ENCODE results near the gene ULBP3. TPM values are rescaled to one million over a fixed set of nuclear protein-coding genes. Genes with fewer than 3 reads are reported as not detected.

The ULBP3 gene
- total RNA-seq, 1 experiment from 2014 or later, result 4.0 TPM

- H3K9me3 Mint-ChIP-seq, result no peaks in the 10 kb centered on the region
- H3K27me3 Mint-ChIP-seq (ENCODE audit: low read depth), result peaks cover 71% of the 10 kb centered on the region
- no peaks in the 10 kb centered on the region for H3K36me3 Mint-ChIP-seq
- H3K4me1 Mint-ChIP-seq, result peaks cover 10% of the 10 kb centered on the region
- no peak overlapping the region for H3K27ac Mint-ChIP-seq
- DNase-seq (ENCODE audit: low spot score) (no peak), ATAC-seq (no peak)
- TF ChIP-seq, protein P1, sequence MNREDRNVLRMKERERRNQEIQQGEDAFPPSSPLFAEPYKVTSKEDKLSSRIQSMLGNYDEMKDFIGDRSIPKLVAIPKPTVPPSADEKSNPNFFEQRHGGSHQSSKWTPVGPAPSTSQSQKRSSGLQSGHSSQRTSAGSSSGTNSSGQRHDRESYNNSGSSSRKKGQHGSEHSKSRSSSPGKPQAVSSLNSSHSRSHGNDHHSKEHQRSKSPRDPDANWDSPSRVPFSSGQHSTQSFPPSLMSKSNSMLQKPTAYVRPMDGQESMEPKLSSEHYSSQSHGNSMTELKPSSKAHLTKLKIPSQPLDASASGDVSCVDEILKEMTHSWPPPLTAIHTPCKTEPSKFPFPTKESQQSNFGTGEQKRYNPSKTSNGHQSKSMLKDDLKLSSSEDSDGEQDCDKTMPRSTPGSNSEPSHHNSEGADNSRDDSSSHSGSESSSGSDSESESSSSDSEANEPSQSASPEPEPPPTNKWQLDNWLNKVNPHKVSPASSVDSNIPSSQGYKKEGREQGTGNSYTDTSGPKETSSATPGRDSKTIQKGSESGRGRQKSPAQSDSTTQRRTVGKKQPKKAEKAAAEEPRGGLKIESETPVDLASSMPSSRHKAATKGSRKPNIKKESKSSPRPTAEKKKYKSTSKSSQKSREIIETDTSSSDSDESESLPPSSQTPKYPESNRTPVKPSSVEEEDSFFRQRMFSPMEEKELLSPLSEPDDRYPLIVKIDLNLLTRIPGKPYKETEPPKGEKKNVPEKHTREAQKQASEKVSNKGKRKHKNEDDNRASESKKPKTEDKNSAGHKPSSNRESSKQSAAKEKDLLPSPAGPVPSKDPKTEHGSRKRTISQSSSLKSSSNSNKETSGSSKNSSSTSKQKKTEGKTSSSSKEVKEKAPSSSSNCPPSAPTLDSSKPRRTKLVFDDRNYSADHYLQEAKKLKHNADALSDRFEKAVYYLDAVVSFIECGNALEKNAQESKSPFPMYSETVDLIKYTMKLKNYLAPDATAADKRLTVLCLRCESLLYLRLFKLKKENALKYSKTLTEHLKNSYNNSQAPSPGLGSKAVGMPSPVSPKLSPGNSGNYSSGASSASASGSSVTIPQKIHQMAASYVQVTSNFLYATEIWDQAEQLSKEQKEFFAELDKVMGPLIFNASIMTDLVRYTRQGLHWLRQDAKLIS (CRISPR knock-in tag; IDR thresholded peaks at IDR 0.05; ENCODE audit: borderline replicate concordance), result no peak
- no peak for TF ChIP-seq ZNF532 (CRISPR knock-in tag; IDR thresholded peaks at IDR 0.05; ENCODE audit: borderline replicate concordance)
- no peak for TF ChIP-seq ZNF396 (CRISPR knock-in tag; IDR thresholded peaks at IDR 0.05; ENCODE audit: borderline replicate concordance)
- TF ChIP-seq, protein P2, sequence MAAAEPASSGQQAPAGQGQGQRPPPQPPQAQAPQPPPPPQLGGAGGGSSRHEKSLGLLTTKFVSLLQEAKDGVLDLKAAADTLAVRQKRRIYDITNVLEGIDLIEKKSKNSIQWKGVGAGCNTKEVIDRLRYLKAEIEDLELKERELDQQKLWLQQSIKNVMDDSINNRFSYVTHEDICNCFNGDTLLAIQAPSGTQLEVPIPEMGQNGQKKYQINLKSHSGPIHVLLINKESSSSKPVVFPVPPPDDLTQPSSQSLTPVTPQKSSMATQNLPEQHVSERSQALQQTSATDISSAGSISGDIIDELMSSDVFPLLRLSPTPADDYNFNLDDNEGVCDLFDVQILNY (CRISPR knock-in tag; IDR thresholded peaks at IDR 0.05), result no peak
- no peak for TF ChIP-seq NFE2L1 (CRISPR knock-in tag; IDR thresholded peaks at IDR 0.05)
- no peak for TF ChIP-seq GRHL2 (CRISPR knock-in tag; IDR thresholded peaks at IDR 0.05; ENCODE audit: insufficient replicate concordance, severe bottlenecking)
- TF ChIP-seq ESRRA (CRISPR knock-in tag; IDR thresholded peaks at IDR 0.05; ENCODE audit: borderline replicate concordance), result no peak
- TF ChIP-seq, protein P3, sequence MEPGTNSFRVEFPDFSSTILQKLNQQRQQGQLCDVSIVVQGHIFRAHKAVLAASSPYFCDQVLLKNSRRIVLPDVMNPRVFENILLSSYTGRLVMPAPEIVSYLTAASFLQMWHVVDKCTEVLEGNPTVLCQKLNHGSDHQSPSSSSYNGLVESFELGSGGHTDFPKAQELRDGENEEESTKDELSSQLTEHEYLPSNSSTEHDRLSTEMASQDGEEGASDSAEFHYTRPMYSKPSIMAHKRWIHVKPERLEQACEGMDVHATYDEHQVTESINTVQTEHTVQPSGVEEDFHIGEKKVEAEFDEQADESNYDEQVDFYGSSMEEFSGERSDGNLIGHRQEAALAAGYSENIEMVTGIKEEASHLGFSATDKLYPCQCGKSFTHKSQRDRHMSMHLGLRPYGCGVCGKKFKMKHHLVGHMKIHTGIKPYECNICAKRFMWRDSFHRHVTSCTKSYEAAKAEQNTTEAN (CRISPR knock-in tag; IDR thresholded peaks at IDR 0.05), result no peak
- TF ChIP-seq, protein P4, sequence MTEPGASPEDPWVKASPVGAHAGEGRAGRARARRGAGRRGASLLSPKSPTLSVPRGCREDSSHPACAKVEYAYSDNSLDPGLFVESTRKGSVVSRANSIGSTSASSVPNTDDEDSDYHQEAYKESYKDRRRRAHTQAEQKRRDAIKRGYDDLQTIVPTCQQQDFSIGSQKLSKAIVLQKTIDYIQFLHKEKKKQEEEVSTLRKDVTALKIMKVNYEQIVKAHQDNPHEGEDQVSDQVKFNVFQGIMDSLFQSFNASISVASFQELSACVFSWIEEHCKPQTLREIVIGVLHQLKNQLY (CRISPR knock-in tag; IDR thresholded peaks at IDR 0.05), result no peak
- H3K4me3 Mint-ChIP-seq, result no peak overlapping the region
- CTCF ChIA-PET, result interaction anchor here (0.5 kb wide), 1 partner anchor 30 kb away, joined by 5 read pairs; no protein-coding TSS in a partner anchor
- POLR2A ChIA-PET, result no interaction called here
Measured at GRCh38 chr6:150030611-150031010, 38.3 kb downstream of the ULBP3 start.

- no peak for DNase-seq (ENCODE audit: low spot score)
- ChIA-PET CTCF (no interaction called here), POLR2A (no interaction called here)
- Mint-ChIP-seq H3K4me1 (peaks cover 10% of the 10 kb centered on the region), H3K4me3 (no peak overlapping the region), H3K9me3 (no peaks in the 10 kb centered on the region), H3K36me3 (no peaks in the 10 kb centered on the region), H3K27ac (no peak overlapping the region), H3K27me3 (ENCODE audit: low read depth) (peaks cover 71% of the 10 kb centered on the region)
- ATAC-seq, result peak; percentile 81
- TF ChIP-seq, protein P5, sequence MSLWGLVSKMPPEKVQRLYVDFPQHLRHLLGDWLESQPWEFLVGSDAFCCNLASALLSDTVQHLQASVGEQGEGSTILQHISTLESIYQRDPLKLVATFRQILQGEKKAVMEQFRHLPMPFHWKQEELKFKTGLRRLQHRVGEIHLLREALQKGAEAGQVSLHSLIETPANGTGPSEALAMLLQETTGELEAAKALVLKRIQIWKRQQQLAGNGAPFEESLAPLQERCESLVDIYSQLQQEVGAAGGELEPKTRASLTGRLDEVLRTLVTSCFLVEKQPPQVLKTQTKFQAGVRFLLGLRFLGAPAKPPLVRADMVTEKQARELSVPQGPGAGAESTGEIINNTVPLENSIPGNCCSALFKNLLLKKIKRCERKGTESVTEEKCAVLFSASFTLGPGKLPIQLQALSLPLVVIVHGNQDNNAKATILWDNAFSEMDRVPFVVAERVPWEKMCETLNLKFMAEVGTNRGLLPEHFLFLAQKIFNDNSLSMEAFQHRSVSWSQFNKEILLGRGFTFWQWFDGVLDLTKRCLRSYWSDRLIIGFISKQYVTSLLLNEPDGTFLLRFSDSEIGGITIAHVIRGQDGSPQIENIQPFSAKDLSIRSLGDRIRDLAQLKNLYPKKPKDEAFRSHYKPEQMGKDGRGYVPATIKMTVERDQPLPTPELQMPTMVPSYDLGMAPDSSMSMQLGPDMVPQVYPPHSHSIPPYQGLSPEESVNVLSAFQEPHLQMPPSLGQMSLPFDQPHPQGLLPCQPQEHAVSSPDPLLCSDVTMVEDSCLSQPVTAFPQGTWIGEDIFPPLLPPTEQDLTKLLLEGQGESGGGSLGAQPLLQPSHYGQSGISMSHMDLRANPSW (CRISPR knock-in tag; conservative IDR thresholded peaks at IDR 0.05; ENCODE audit: low read depth), result no peak
- no peak for TF ChIP-seq SP1 (CRISPR knock-in tag; conservative IDR thresholded peaks at IDR 0.05)
- TF ChIP-seq SMAD4 (CRISPR knock-in tag; IDR thresholded peaks at IDR 0.05), result no peak
- no peak for TF ChIP-seq ATF2 (CRISPR knock-in tag; IDR thresholded peaks at IDR 0.05; ENCODE audit: borderline replicate concordance, low read depth)
- TF ChIP-seq, protein P6, sequence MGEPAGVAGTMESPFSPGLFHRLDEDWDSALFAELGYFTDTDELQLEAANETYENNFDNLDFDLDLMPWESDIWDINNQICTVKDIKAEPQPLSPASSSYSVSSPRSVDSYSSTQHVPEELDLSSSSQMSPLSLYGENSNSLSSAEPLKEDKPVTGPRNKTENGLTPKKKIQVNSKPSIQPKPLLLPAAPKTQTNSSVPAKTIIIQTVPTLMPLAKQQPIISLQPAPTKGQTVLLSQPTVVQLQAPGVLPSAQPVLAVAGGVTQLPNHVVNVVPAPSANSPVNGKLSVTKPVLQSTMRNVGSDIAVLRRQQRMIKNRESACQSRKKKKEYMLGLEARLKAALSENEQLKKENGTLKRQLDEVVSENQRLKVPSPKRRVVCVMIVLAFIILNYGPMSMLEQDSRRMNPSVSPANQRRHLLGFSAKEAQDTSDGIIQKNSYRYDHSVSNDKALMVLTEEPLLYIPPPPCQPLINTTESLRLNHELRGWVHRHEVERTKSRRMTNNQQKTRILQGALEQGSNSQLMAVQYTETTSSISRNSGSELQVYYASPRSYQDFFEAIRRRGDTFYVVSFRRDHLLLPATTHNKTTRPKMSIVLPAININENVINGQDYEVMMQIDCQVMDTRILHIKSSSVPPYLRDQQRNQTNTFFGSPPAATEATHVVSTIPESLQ (CRISPR knock-in tag; IDR thresholded peaks at IDR 0.05), result no peak
- TF ChIP-seq OVOL2 (CRISPR knock-in tag; IDR thresholded peaks at IDR 0.05; ENCODE audit: borderline replicate concordance), result no peak
- no peak for TF ChIP-seq ATF3 (CRISPR knock-in tag; conservative IDR thresholded peaks at IDR 0.05)
Measured at GRCh38 chr6:150029749-150030148, 39.2 kb downstream of the ULBP3 start.
